Measurements from ENCODE around the gene LRRC23. TPM values are rescaled to one million over a fixed set of nuclear protein-coding genes. Genes with fewer than 3 reads are reported as not detected.

Gene LRRC23
- total and polyA plus RNA-seq, 5 donors from 2014 or later = 2.2 to 6.6 (median 4.7) TPM

GRCh38 chr12:6928022-6928702 lies 23.5 kb downstream of the LRRC23 start:
- Histone ChIP-seq H3K27me3 (ENCODE audit: control insufficient read depth, insufficient read depth, low read length) (no peaks in the 10 kb centered on the region), H3K4me1 (ENCODE audit: control insufficient read depth, insufficient read depth, low read length, poor library complexity, severe bottlenecking) (peaks cover 37% of the 10 kb centered on the region), H3K36me3 (ENCODE audit: control insufficient read depth, insufficient read depth, low read length) (no peaks in the 10 kb centered on the region), H3K4me3 (ENCODE audit: low read depth, low read length) (no peak overlapping the region), H3K27ac (ENCODE audit: insufficient read depth, low read length, poor library complexity, severe bottlenecking) (peak overlapping the region; percentile 75), H3K9me3 (ENCODE audit: control insufficient read depth in 2 of 2, low read length in 2 of 2) (no peaks in the 10 kb centered on the region)
- H3K36me3 Mint-ChIP-seq = no peaks in the 10 kb centered on the region
- ATAC-seq (ENCODE audit: low read depth in 2 of 2) (peak in 1 of 2 donors; percentile 3), DNase-seq (peak in 1 of 3 donors; percentile 31)
- no peaks in the 10 kb centered on the region for H3K9me3 Mint-ChIP-seq
- peak overlapping the region; percentile 94 to 95 (median 94) for H3K27ac Mint-ChIP-seq
- H3K4me1 Mint-ChIP-seq = peaks cover 10 to 64% (median 41%) of the 10 kb centered on the region in 4 donors
- H3K4me3 Mint-ChIP-seq = peak overlapping the region; percentile 74 to 94 (median 90)
- H3K27me3 Mint-ChIP-seq = no peaks in the 10 kb centered on the region

GRCh38 chr12:6928703-6929407 lies 24.2 kb downstream of the LRRC23 start:
- Mint-ChIP-seq H3K27ac (peak overlapping the region; percentile 94 to 95 (median 94)), H3K4me1 (peaks cover 10 to 69% (median 42%) of the 10 kb centered on the region in 4 donors), H3K27me3 (no peaks in the 10 kb centered on the region), H3K9me3 (no peaks in the 10 kb centered on the region), H3K4me3 (peak overlapping the region; percentile 74 to 94 (median 90)), H3K36me3 (peaks cover 1% of the 10 kb centered on the region)
- H3K9me3 ChIP-seq (ENCODE audit: control insufficient read depth in 2 of 2, low read length in 2 of 2) = no peaks in the 10 kb centered on the region
- peaks cover 37% of the 10 kb centered on the region for H3K4me1 ChIP-seq (ENCODE audit: control insufficient read depth, insufficient read depth, low read length, poor library complexity, severe bottlenecking)
- H3K36me3 ChIP-seq (ENCODE audit: control insufficient read depth, insufficient read depth, low read length) = no peaks in the 10 kb centered on the region
- peak overlapping the region; percentile 53 for H3K4me3 ChIP-seq (ENCODE audit: low read depth, low read length)
- ATAC-seq (ENCODE audit: low read depth in 2 of 2) = no peak
- H3K27ac ChIP-seq (ENCODE audit: insufficient read depth, low read length, poor library complexity, severe bottlenecking) = peak overlapping the region; percentile 75
- H3K27me3 ChIP-seq (ENCODE audit: control insufficient read depth, insufficient read depth, low read length) = no peaks in the 10 kb centered on the region
- DNase-seq = no peak

- peak overlapping the region; percentile 75 for H3K27ac ChIP-seq (ENCODE audit: insufficient read depth, low read length, poor library complexity, severe bottlenecking)
- Mint-ChIP-seq H3K4me3 (peak overlapping the region; percentile 74 to 94 (median 90)), H3K27ac (peak overlapping the region; percentile 94 to 95 (median 94))
Observed at GRCh38 chr12:6929466-6930452, 25.1 kb downstream of the LRRC23 start.

GRCh38 chr12:6932766-6933165 lies 28.1 kb downstream of the LRRC23 start:
- no peaks in the 10 kb centered on the region for H3K27me3 Mint-ChIP-seq
- Histone ChIP-seq H3K4me1 (ENCODE audit: control insufficient read depth, insufficient read depth, low read length, poor library complexity, severe bottlenecking) (peaks cover 42% of the 10 kb centered on the region), H3K4me3 (ENCODE audit: low read depth, low read length) (peak overlapping the region; percentile 1), H3K36me3 (ENCODE audit: control insufficient read depth, insufficient read depth, low read length) (peaks cover 5% of the 10 kb centered on the region), H3K9me3 (ENCODE audit: control insufficient read depth in 2 of 2, low read length in 2 of 2) (no peaks in the 10 kb centered on the region), H3K27ac (ENCODE audit: insufficient read depth, low read length, poor library complexity, severe bottlenecking) (peak overlapping the region; percentile 38), H3K27me3 (ENCODE audit: control insufficient read depth, insufficient read depth, low read length) (no peaks in the 10 kb centered on the region)
- H3K36me3 Mint-ChIP-seq = peaks cover 12% of the 10 kb centered on the region
- no peaks in the 10 kb centered on the region for H3K9me3 Mint-ChIP-seq
- peak in 1 of 2 donors; percentile 14 for ATAC-seq (ENCODE audit: low read depth in 2 of 2)
- peak overlapping the region; percentile 70 to 92 (median 80) for H3K27ac Mint-ChIP-seq
- peak in 1 of 3 donors; percentile 69 for DNase-seq
- H3K4me1 Mint-ChIP-seq = peaks cover 10 to 73% (median 41%) of the 10 kb centered on the region in 4 donors
- peak overlapping the region in 3 of 4 donors; percentile 21 to 76 (median 55) for H3K4me3 Mint-ChIP-seq

More at GRCh38 chr12:6929466-6930452, 25.1 kb downstream of the LRRC23 start:
- Histone ChIP-seq H3K27me3 (ENCODE audit: control insufficient read depth, insufficient read depth, low read length) (no peaks in the 10 kb centered on the region), H3K36me3 (ENCODE audit: control insufficient read depth, insufficient read depth, low read length) (no peaks in the 10 kb centered on the region), H3K4me1 (ENCODE audit: control insufficient read depth, insufficient read depth, low read length, poor library complexity, severe bottlenecking) (peaks cover 29% of the 10 kb centered on the region), H3K4me3 (ENCODE audit: low read depth, low read length) (peak overlapping the region; percentile 53), H3K9me3 (ENCODE audit: control insufficient read depth in 2 of 2, low read length in 2 of 2) (no peaks in the 10 kb centered on the region)
- no peak for DNase-seq
- H3K27me3 Mint-ChIP-seq = no peaks in the 10 kb centered on the region
- no peak for ATAC-seq (ENCODE audit: low read depth in 2 of 2)
- H3K36me3 Mint-ChIP-seq = peaks cover 8% of the 10 kb centered on the region
- peaks cover 10 to 68% (median 37%) of the 10 kb centered on the region in 4 donors for H3K4me1 Mint-ChIP-seq
- no peaks in the 10 kb centered on the region for H3K9me3 Mint-ChIP-seq

GRCh38 chr12:6934110-6934509 lies 29.5 kb downstream of the LRRC23 start:
- Mint-ChIP-seq H3K4me1 (peaks cover 10 to 73% (median 41%) of the 10 kb centered on the region in 4 donors), H3K27ac (peak overlapping the region; percentile 89 to 92 (median 91)), H3K9me3 (no peaks in the 10 kb centered on the region), H3K27me3 (no peaks in the 10 kb centered on the region), H3K4me3 (peak overlapping the region in 3 of 4 donors; percentile 27 to 88 (median 32)), H3K36me3 (peaks cover 12% of the 10 kb centered on the region)
- Histone ChIP-seq H3K27ac (ENCODE audit: insufficient read depth, low read length, poor library complexity, severe bottlenecking) (peak overlapping the region; percentile 20), H3K36me3 (ENCODE audit: control insufficient read depth, insufficient read depth, low read length) (peaks cover 5% of the 10 kb centered on the region), H3K27me3 (ENCODE audit: control insufficient read depth, insufficient read depth, low read length) (no peaks in the 10 kb centered on the region), H3K4me3 (ENCODE audit: low read depth, low read length) (no peak overlapping the region), H3K4me1 (ENCODE audit: control insufficient read depth, insufficient read depth, low read length, poor library complexity, severe bottlenecking) (peaks cover 42% of the 10 kb centered on the region), H3K9me3 (ENCODE audit: control insufficient read depth in 2 of 2, low read length in 2 of 2) (no peaks in the 10 kb centered on the region)
- ATAC-seq (ENCODE audit: low read depth in 2 of 2) (no peak), DNase-seq (no peak)

GRCh38 chr12:6935371-6936193 lies 31.0 kb downstream of the LRRC23 start:
- DNase-seq (no peak), ATAC-seq (ENCODE audit: low read depth in 2 of 2) (no peak)
- peaks cover 4 to 70% (median 30%) of the 10 kb centered on the region in 4 donors for H3K4me1 Mint-ChIP-seq
- Histone ChIP-seq H3K4me1 (ENCODE audit: control insufficient read depth, insufficient read depth, low read length, poor library complexity, severe bottlenecking) (peaks cover 34% of the 10 kb centered on the region), H3K27ac (ENCODE audit: insufficient read depth, low read length, poor library complexity, severe bottlenecking) (peak overlapping the region; percentile 93), H3K36me3 (ENCODE audit: control insufficient read depth, insufficient read depth, low read length) (peaks cover 5% of the 10 kb centered on the region), H3K9me3 (ENCODE audit: control insufficient read depth in 2 of 2, low read length in 2 of 2) (no peaks in the 10 kb centered on the region), H3K4me3 (ENCODE audit: low read depth, low read length) (no peak overlapping the region), H3K27me3 (ENCODE audit: control insufficient read depth, insufficient read depth, low read length) (no peaks in the 10 kb centered on the region)
- no peaks in the 10 kb centered on the region for H3K9me3 Mint-ChIP-seq
- H3K4me3 Mint-ChIP-seq = peak overlapping the region; percentile 71 to 88 (median 73)
- H3K36me3 Mint-ChIP-seq = peaks cover 12% of the 10 kb centered on the region
- H3K27ac Mint-ChIP-seq = peak overlapping the region; percentile 91 to 97 (median 95)
- H3K27me3 Mint-ChIP-seq = no peaks in the 10 kb centered on the region

All from CD4-positive, CD25-positive, alpha-beta regulatory T cell (primary cell).